ENCODE results near the gene ZBTB16. TPM values are rescaled to one million over a fixed set of nuclear protein-coding genes. Genes with fewer than 3 reads are reported as not detected.

The ZBTB16 gene
- total RNA-seq, 2 experiments from 2014 or later = 19.1 to 20.6 TPM

- TF ChIP-seq CTCF (IDR thresholded peaks at IDR 0.05) = no peak
- CTCF ChIA-PET = no interaction called here
- Mint-ChIP-seq H3K36me3 (ENCODE audit: low read depth) (no peaks in the 10 kb centered on the region), H3K27ac (no peak overlapping the region), H3K4me3 (no peak overlapping the region), H3K4me1 (ENCODE audit: low read depth) (peaks cover 19% of the 10 kb centered on the region), H3K27me3 (no peaks in the 10 kb centered on the region), H3K9me3 (no peaks in the 10 kb centered on the region)
- ATAC-seq (ENCODE audit: poor library complexity) (no peak), DNase-seq (no peak)
- Histone ChIP-seq H3K4me3 (ENCODE audit: low read length) (no peak overlapping the region), H3K9me3 (ENCODE audit: control insufficient read depth in 1 of 2, insufficient read depth in 1 of 2, low read length in 2 of 2) (no peaks in the 10 kb centered on the region), H3K36me3 (ENCODE audit: insufficient read depth, low read length) (no peaks in the 10 kb centered on the region), H3K27me3 (ENCODE audit: control insufficient read depth in 1 of 2, insufficient read depth in 2 of 2, low read length in 2 of 2) (no peaks in the 10 kb centered on the region), H3K27ac (ENCODE audit: low read depth in 1 of 2, low read length in 2 of 2) (no peak overlapping the region), H3K4me1 (ENCODE audit: insufficient read depth, low read length) (peaks cover 8% of the 10 kb centered on the region)
- intact Hi-C loops (cut with DNase I, micrococcal nuclease) = no loop called here
- POLR2A ChIA-PET = no interaction called here
Measured at GRCh38 chr11:114230031-114230704, 170.7 kb downstream of the ZBTB16 start.

GRCh38 chr11:114232400-114233059 is 173.0 kb downstream of the ZBTB16 start:
- no peak overlapping the region for H3K27ac Mint-ChIP-seq
- no peaks in the 10 kb centered on the region for H3K9me3 Mint-ChIP-seq
- intact Hi-C loops (cut with DNase I, micrococcal nuclease) = no loop called here
- Histone ChIP-seq H3K4me1 (ENCODE audit: insufficient read depth, low read length) (no peaks in the 10 kb centered on the region), H3K27ac (ENCODE audit: low read depth in 1 of 2, low read length in 2 of 2) (no peak overlapping the region), H3K36me3 (ENCODE audit: insufficient read depth, low read length) (no peaks in the 10 kb centered on the region), H3K9me3 (ENCODE audit: control insufficient read depth in 1 of 2, insufficient read depth in 1 of 2, low read length in 2 of 2) (no peaks in the 10 kb centered on the region), H3K4me3 (ENCODE audit: low read length) (no peak overlapping the region), H3K27me3 (ENCODE audit: control insufficient read depth in 1 of 2, insufficient read depth in 2 of 2, low read length in 2 of 2) (no peaks in the 10 kb centered on the region)
- ChIA-PET POLR2A (no interaction called here), CTCF (no interaction called here)
- no peaks in the 10 kb centered on the region for H3K36me3 Mint-ChIP-seq (ENCODE audit: low read depth)
- ATAC-seq (ENCODE audit: poor library complexity) = no peak
- no peak overlapping the region for H3K4me3 Mint-ChIP-seq
- no peaks in the 10 kb centered on the region for H3K4me1 Mint-ChIP-seq (ENCODE audit: low read depth)
- no peak for DNase-seq
- H3K27me3 Mint-ChIP-seq = no peaks in the 10 kb centered on the region
- TF ChIP-seq CTCF (IDR thresholded peaks at IDR 0.05) = no peak

- intact Hi-C loops (cut with DNase I, micrococcal nuclease) = no loop called here
- Mint-ChIP-seq H3K4me3 (no peak overlapping the region), H3K4me1 (ENCODE audit: low read depth) (no peaks in the 10 kb centered on the region), H3K27me3 (no peaks in the 10 kb centered on the region), H3K36me3 (ENCODE audit: low read depth) (no peaks in the 10 kb centered on the region), H3K9me3 (no peaks in the 10 kb centered on the region), H3K27ac (no peak overlapping the region)
- no peak for TF ChIP-seq CTCF (IDR thresholded peaks at IDR 0.05)
- Histone ChIP-seq H3K4me1 (ENCODE audit: insufficient read depth, low read length) (no peaks in the 10 kb centered on the region), H3K4me3 (ENCODE audit: low read length) (no peak overlapping the region), H3K9me3 (ENCODE audit: control insufficient read depth in 1 of 2, insufficient read depth in 1 of 2, low read length in 2 of 2) (no peaks in the 10 kb centered on the region), H3K27ac (ENCODE audit: low read depth in 1 of 2, low read length in 2 of 2) (no peak overlapping the region), H3K36me3 (ENCODE audit: insufficient read depth, low read length) (no peaks in the 10 kb centered on the region), H3K27me3 (ENCODE audit: control insufficient read depth in 1 of 2, insufficient read depth in 2 of 2, low read length in 2 of 2) (no peaks in the 10 kb centered on the region)
- ChIA-PET CTCF (no interaction called here), POLR2A (no interaction called here)
- ATAC-seq (ENCODE audit: poor library complexity) (no peak), DNase-seq (no peak)
Measured at GRCh38 chr11:114233755-114234154, 174.2 kb downstream of the ZBTB16 start.
